GM21381 (cell line): Measurements from ENCODE around the gene KPNA5.

Source experiments
- ATAC-seq: cut with Tn5 transposase; IDR thresholded peaks from one replicate; pipeline ENCODE4 v1.9.1; 2021; ENCODE audit warnings: mild to moderate bottlenecking, moderate library complexity; ENCODE audit not compliant: unreplicated experiment

KPNA5 gene

DNA sequence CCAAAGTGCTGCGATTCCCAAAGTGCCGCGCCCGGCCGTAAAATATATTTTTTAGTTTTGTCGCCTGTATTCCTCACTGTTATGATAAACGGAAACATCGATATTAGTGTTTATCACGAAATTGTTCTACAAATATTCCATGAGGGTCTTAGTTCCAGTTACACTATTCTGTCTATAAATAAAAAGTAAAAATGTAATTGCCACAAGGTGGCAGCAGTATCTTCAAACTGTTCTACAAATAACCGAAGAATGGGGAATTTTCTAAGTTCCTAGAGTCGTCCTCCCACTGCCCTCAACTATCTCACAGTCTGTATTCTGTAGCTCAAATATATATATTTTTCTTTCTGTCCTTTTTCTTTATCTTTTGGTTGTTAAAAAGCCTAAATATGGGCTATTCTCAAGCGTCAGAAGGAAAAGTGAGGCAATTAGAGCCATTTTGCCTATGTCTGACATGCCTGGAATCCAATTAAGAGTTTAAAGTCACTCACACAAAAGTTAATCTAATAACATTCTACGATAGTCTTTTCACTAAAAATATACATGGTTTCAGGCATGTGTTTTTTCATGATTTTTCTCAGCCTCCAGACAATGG lies 98.7 kb downstream of the KPNA5 start:
- no peak for ATAC-seq

DNA sequence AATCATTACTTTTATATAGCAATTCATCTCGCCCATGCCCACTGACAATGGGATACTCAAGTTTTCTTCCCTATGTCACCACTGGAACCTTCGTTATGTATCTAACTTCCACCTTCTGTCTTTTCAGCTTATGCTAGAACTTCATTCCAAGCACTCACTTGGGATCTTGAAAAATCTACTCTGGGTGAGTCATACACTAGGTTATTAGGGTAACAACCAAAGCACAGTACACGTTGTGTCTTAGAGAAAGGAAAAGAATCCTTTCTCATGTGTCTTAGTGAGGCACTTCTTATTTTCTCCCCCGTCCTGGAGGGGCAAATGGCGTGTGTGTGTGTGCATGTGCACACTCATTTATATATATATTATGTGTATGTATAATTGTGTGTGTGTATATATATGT lies 102.8 kb downstream of the KPNA5 start:
- no peak for ATAC-seq
